GM19099 (cell line): ENCODE measurements around the gene CENPX.

Experiments
- POLR2A ChIP-seq: IDR thresholded peaks from 3 replicates; pipeline ENCODE4 v1.6.1; 2011; ENCODE audit warnings: low read depth; ENCODE audit not compliant: insufficient read length; ENCODE audit errors: extremely low read depth

The CENPX gene

DNA sequence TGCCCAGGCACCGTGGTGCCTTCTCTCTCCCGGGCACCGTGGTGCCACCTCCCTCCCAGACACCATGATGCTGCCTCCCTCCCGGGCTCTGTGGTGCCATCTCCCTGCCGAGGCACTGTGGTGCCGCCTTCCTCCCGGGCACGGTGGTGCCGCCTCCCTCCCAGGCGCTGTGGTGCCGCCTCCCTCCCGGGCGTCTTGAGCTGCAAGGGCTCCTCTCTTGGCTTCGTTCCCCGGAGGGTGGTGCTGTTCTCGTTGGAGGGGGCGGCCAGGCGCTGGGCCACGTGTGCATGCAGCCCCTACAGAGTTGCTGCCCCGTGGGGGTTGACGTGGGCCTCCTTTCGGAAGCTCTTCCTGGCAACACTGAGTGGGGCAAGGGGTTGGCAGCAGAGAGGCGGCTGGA lies 8.2 kb downstream of the CENPX start:
- no peak for TF ChIP-seq POLR2A

DNA sequence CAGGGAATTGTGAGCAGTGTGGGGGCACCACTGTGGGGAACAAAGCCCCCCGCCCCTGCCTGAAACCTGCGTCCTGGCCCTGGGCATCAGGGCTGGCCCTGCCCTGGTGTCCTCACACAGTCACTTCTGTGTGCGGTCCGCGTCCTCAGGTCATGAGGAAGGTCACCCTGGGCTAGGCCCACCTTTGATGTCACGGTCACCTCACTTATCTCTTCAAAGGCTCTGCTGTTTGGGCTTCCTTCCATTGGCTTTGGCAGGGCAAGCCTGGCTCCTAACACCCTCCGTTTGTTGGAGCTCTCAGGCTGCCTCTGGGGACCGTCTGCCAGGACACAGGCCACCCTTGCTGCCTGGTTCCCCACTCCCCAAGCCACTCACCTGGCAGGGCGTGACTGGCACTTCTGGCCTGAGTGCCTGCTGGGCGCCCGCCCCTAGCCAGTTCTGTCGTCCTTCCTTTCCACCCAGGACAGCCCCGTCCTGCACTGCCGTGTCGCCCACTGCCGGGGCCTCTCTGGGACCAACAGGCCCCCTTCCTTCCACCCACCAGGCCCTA lies 8.8 kb downstream of the CENPX start:
- no peak for TF ChIP-seq POLR2A

DNA sequence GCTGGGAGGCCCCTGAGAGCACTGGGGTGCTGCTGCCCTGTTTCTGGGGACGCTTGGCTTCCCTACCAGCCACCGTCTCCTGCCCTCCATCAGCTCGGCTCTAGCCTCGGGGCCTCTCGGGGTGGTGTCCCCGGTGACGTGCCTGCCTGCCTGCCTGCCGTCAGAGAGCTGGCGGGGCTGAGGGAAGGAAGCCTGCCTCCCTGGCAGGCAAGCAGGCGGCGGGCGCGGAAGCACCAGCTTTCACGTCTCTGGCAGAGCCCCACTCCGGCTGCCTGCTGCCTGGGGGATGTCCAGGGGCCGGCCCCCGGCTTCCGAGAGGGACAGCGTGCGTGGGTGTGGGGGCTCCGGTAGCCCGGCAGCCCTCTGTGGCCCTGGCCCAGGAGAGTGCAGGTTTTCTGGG lies 9.3 kb downstream of the CENPX start:
- no peak for TF ChIP-seq POLR2A

DNA sequence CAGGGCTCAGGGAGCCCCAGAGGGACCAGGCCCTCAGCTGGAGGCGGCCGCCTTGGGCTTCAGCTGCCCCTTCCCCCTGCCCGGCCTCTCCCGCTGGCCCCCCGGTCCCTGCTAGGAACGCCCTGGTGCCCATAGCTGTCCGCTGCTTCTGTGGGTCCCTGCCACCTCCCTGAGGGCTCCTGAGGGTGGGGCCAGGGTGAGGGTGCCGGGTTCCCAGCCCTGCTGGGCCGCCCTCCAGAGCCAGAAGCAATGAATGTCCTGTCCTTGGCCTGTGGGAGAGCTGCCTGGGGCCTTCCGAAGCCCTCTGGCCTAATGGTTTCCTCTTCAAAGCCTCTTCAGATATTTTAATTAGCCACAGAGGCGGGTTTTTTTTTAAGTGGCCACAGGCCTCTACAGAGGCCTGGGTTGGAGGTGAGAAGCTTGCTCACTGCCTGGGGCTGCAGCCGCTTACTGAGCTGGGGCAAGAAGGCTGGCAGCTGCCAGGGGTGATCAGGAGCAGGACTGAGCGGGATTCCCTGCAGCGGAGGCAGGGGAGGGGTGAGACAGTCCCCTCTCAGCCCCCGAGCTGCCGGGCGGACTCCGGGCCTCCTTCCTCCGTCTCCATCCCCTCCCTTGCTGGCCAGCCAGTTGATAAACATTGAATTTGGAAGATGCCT lies 9.9 kb downstream of the CENPX start:
- no peak for TF ChIP-seq POLR2A

DNA sequence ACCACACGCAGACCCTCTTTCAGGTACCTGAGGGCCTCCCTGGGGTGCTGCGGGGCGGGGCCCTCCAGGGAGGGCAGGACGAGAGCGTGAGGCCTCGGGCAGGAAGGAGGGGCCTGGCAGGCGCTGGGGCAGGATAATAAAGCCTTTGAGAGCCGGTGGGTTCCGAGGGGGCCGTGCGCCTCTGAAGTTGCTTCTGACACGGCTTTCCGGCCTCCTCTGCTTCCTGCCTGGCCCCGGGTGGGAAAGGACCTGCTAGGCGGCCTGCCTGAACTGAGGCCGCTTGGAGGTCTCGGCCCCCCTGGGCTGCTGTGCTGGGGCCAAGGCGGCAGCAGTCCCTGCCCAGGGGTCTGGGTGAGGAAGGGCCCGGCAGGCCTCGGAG lies 10.4 kb downstream of the CENPX start:
- no peak for TF ChIP-seq POLR2A

DNA sequence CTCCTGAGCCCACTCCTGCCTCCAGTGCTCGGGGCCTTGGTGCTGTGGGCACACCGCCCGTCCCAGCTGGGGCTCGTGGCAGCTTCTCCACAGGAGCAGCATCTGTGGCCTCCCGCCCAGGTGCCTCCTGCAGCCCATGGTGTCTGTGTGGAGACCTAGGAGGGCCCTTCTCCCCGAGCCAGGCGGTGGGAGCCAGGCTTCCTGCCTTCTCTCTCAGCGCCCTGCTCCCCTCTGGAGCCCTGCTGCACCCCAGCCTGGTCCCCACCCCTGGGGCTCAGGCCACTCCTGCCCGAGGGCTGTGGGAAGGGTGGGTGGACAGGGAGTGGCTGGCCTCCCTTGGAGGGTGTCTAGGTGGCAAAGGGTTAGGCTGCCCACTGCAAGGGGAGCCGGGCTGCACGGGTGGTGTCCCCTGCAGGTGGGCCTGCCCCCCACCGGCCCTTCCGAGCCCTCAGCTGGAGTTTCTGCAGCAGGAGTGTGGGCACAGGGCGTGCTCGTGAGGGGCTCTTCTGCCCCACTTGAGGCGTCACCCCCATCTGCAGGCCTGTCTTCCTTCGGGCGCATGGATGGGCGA lies 11.0 kb downstream of the CENPX start:
- no peak for TF ChIP-seq POLR2A

DNA sequence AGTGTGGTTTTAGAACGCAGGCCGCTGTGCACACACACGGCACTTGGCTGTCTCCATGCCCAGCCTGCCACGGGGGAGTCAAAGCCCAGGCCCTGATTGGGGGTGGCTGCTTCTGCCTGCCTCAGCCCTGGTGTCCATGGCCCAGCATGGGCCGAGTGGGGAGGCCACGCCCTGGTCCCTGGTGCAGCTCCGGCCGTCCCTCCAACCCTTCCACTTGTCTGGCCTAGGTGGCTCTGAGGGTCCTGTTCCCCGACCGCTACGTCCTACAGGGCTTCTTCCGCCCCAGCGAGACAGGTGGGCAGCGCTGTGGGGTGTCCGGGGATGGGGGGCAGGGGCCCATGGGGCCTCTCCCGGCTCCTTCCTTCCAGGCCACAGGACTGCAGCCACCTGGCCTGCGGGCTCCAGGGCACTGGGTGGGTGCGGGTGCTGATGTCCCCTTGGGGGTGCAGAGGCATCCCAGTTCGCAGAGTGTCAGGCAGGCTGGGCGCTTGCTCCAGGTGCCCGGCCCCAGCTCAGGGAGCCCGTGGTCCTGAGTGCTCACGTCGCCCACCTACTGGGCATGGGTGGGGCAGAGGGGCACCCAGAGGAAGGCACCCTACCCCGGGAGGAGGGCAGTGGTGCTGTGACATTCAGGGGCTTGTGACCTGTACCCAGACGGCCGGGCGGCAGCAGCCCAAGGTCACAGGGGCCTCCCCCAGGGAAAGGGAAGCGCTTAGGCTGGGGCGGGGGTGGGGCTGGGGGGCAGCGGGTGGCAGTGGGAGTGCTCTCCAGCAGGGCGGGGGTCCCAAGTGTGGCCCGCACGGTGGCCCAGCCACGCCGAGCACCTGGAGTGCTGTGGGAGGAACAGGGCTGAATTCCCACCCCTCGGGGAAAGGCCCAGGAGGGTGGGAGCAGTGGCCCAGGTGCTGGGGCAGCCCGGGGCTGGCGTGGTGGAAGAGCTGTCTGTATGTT lies 11.8 kb downstream of the CENPX start:
- TF ChIP-seq POLR2A, result no peak

DNA sequence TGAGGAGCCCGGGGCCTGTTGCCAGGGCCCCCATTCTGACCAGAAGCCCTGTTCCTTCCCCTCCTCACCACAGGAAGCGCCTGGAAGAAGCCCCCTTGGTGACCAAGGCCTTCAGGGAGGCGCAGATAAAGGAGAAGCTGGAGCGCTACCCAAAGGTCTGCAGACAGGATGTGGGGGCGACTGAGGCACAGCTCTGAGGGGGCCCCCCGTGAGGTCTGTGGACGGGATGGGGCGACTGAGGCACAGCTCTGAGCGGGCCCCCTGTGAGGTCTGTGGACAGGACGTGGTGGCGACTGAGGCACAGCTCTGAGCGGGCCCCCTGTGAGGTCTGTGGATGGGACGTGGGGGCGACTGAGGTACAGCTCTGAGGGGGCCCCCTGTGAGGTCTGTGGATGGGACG lies 13.3 kb downstream of the CENPX start:
- no peak for TF ChIP-seq POLR2A

DNA sequence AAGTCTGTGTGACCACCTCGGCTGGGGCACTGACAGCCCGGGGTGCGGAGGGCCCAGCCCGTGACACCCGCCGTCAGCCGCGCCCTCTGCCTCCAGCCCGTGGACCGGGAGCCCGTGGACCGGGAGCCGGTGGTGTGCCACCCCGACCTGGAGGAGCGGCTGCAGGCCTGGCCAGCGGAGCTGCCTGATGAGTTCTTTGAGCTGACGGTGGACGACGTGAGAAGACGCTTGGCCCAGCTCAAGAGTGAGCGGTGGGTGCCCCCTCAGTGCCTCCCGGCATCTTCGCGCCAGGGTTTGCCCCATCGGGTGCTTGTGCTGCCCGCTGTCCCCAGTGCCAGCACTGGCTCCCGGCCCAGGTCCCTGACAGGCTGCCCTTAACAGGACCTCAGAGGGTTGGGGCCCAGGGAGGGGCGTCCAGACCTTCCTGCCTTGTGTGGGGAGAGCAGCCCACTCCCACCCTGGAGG lies 13.7 kb downstream of the CENPX start:
- no peak for TF ChIP-seq POLR2A

DNA sequence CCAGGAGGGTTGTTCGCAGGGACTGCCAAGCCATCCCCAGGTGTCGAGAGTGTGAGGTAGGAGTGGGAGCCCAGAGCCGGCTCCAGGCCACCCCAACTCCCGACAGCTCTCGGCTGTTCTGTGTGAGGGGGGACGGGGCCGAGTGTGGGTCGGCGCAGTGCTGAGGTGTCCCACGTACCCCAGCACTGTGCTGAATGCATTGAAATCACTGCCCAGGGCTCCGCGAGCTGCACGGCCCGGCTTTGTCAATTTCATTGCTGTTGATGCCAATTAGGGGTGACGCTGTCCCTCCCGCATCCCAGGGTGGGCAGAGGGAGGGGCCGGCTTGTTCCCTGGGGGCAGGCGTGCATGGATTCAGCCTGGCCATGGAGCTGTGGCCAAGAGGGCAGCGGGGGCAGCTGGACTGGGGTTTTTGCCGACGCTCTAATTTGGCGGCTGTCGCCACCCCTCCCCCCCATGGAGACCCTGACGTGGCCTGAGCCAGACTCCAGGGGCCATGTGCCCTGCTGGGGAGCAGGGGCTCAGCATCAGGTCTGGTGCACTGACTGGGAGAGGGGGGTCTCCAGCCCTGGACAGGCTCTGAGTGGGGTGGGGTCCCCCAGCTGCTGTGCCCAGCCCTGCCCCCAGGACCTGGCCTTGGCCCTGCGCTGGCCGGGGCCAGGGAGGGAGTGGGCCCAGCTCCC lies 14.3 kb downstream of the CENPX start:
- TF ChIP-seq POLR2A, result no peak

DNA sequence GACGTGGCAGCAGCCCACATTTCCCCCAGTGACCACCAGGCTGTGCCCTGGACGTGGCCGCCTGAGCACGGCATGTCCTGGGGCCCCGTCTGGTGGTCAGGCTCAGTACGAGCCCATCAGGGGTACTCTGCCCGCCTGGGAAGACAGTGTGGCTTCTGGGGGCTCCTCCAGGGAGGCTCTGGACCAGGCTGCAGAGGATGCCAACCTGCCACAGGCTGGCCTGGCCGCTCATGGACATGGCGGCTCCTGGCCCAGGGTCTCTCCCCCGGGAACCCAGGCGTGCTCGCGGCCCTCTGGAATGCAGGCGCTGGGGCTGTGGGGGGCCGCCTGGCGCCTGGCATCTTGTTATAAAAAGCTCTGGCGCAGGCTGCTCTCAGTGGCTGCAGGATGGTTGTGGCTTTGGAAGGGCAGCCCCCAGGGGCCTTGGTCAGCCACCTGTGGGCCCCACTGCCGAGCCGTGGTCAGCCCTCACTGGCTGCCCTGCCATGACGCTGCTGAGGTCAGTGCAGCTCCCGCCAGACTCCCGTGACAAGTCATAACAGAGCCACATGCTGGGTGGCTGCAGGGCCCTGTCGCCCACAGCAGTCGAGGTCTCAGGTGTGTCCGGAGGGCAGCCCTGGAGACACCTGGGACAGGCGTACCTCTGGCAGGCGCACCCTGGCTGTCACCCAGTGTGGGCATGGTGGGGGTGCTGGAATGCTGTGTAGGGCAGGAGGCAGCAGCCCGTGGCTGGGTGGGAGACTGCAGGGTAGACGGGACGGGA lies 15.0 kb downstream of the CENPX start:
- TF ChIP-seq POLR2A, result no peak

DNA sequence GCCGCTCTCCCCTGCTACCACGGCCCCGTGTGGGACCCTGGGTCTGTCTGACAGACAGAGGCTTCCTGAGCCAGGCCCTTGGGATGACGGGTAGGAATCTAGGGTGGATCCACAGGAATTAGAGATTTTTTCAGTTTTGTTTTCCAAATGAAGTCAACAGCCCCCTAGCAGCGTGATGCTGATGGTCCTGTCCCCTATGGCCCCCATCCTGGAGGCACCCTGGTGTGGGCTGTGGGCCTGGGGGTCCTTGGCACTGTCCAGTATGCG lies 15.5 kb downstream of the CENPX start:
- TF ChIP-seq POLR2A, result no peak

DNA sequence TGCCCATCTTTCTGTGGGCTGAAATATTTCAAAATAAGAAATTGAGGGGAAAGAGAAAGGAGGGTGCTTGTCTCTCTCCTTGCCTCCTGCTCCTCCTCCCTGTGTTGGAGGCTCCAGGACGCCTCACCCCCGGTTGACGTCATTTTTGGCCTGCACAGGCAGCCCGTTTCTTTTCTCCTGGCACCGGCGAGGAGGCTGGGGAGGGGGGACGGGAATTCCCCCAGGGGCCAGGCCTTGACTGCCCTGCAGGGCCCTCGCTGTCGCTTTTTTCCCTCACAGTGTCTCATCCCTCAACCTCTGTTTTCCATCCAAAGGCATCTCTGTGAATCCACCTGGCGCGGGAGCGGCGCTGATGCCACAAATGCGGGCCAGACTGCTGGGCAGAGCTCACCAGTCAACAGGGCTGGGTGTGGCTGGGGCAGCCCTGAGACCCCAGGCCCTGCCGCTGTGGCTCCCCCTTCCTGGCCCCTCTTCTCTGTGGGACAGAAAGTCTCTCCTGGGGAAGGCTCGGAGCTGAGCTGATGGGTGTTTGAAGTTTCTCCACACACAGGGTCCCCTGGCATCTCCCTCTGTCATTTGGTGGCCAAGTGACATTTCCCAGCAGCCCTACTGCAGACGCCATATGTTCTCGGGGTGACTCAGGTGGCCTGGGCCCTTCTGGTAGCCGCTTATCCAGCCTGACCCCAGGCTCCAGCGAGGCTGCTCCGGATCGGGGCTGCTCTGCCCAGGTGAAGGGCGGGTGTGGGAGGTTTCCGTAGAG lies 16.0 kb downstream of the CENPX start:
- TF ChIP-seq POLR2A, result no peak
